Neural progenitor cell (in vitro differentiated cells): ENCODE measurements around the gene MYO7B.
"Not testable (repeated sequence)": the region's sequence is repeated elsewhere in the genome, so short reads cannot be mapped to it uniquely, and the experiment has no call there.

Experiments
- CTCF ChIP-seq: fragments of 200-600 bp; sonication (generic); IDR thresholded peaks from 2 replicates; pipeline ENCODE4 v1.5.1; 2017; ENCODE audit warnings: antibody characterized with exemption, mild to moderate bottlenecking
- EZH2 ChIP-seq: fragments of 200-600 bp; sonication (generic); IDR thresholded peaks from 2 replicates; pipeline ENCODE4 v1.6.1; 2017; ENCODE audit warnings: antibody characterized with exemption, mild to moderate bottlenecking, moderate library complexity
- EZH2phosphoT487 ChIP-seq: fragments of 200-600 bp; sonication (generic); IDR thresholded peaks from 2 replicates; pipeline ENCODE4 v1.6.1; 2017; ENCODE audit warnings: antibody characterized with exemption

- TF ChIP-seq CTCF, EZH2, EZH2phosphoT487: not testable (repeated sequence)
These were observed 36.9 kb downstream of the MYO7B start for GRCh38 chr2:127572352-127572751.
